Muscle of leg (tissue), 11 donors: ENCODE results near the gene ST8SIA1. TPM values are rescaled to one million over a fixed set of nuclear protein-coding genes. Genes with fewer than 3 reads are reported as not detected.

Source experiments
- DNase-seq: peaks from one replicate; pipeline ENCODE4 v3.0.0; 2013
- H3K27ac ChIP-seq: one replicate; pipeline ENCODE4 v1.5.1; 2013; ENCODE audit warnings: mild to moderate bottlenecking, low read length, control low read depth
- H3K27me3 ChIP-seq: one replicate; pipeline ENCODE4 v1.6.1; 2013; ENCODE audit warnings: low read length; ENCODE audit not compliant: control insufficient read depth, insufficient read depth
- H3K36me3 ChIP-seq: one replicate; pipeline ENCODE4 v1.6.1; 2013; ENCODE audit warnings: low read length; ENCODE audit not compliant: control insufficient read depth, insufficient read depth
- H3K4me1 ChIP-seq: one replicate; pipeline ENCODE4 v1.6.1; 2013; ENCODE audit warnings: low read length; ENCODE audit not compliant: control insufficient read depth, insufficient read depth
- H3K4me3 ChIP-seq: one replicate; pipeline ENCODE4 v1.5.1; 2013; ENCODE audit warnings: low read length, control low read depth
- H3K9me3 ChIP-seq: replicated peaks from 2 replicates; pipeline ENCODE4 v1.6.1; 2013; ENCODE audit warnings: low read depth, low read length; ENCODE audit not compliant: control insufficient read depth
- WGBS: methylation state at CpG from one replicate; pipeline ENCODE4 v1.1.5; 2013; ENCODE audit warnings: missing lambda C conversion rate; ENCODE audit not compliant: insufficient coverage; 5-methylcytosine and 5-hydroxymethylcytosine counted together
- polyA plus RNA-seq, 8 donors: library from polyadenylated mRNA; unstranded; fragments of 120-200 nt; gene quantifications; one replicate each; pipeline versions ENCODE4 v1.2.1 to v1.2.3, GENCODE V29; 2013; ENCODE audit warnings: inconsistent platforms in 1 of 8, low replicate concordance in 1 of 8; ENCODE audit not compliant: insufficient read length in 8 of 8, insufficient read depth in 1 of 8
- total RNA-seq: library from RNA; stranded (reverse); fragments of 120-200 nt; gene quantifications from one replicate; pipeline ENCODE4 v1.2.4, GENCODE V29; 2013

ST8SIA1 gene
- total and polyA plus RNA-seq, 9 donors, result 6.4 to 8.6 (median 7.4) TPM

GRCh38 chr12:22357531-22357930 lies 23.0 kb upstream of the ST8SIA1 start:
- Histone ChIP-seq H3K36me3 (no peaks in the 10 kb centered on the region), H3K4me1 (no peaks in the 10 kb centered on the region), H3K9me3 (no peaks in the 10 kb centered on the region), H3K27me3 (no peaks in the 10 kb centered on the region), H3K27ac (no peak overlapping the region), H3K4me3 (no peak overlapping the region)
- 100% methylated on average over 2 of the region's 3 CpGs for WGBS
- DNase-seq, result no peak

- H3K9me3 ChIP-seq, result no peaks in the 10 kb centered on the region
- no CpG with 5 or more reads among the region's 1 CpG for WGBS
- H3K4me1 ChIP-seq, result no peaks in the 10 kb centered on the region
These were observed 21.7 kb upstream of the ST8SIA1 start for GRCh38 chr12:22356231-22356630.

GRCh38 chr12:22355011-22355580 lies 20.6 kb upstream of the ST8SIA1 start:
- Histone ChIP-seq H3K27ac (no peak overlapping the region), H3K9me3 (no peaks in the 10 kb centered on the region), H3K4me1 (no peaks in the 10 kb centered on the region), H3K27me3 (peaks cover 2% of the 10 kb centered on the region), H3K36me3 (no peaks in the 10 kb centered on the region), H3K4me3 (no peak overlapping the region)
- no peak for DNase-seq
- no CpG with 5 or more reads among the region's 5 CpGs for WGBS

More at GRCh38 chr12:22356231-22356630, 21.7 kb upstream of the ST8SIA1 start:
- DNase-seq, result no peak
- Histone ChIP-seq H3K36me3 (no peaks in the 10 kb centered on the region), H3K4me3 (no peak overlapping the region), H3K27ac (no peak overlapping the region), H3K27me3 (no peaks in the 10 kb centered on the region)

GRCh38 chr12:22353615-22354325 lies 19.3 kb upstream of the ST8SIA1 start:
- no peak for DNase-seq
- WGBS, result 100% methylated on average over 1 of the region's 1 CpG
- no peaks in the 10 kb centered on the region for H3K36me3 ChIP-seq
- H3K4me1 ChIP-seq, result no peaks in the 10 kb centered on the region
- no peak overlapping the region for H3K27ac ChIP-seq
- H3K4me3 ChIP-seq, result no peak overlapping the region
- H3K27me3 ChIP-seq, result peaks cover 2% of the 10 kb centered on the region
- no peaks in the 10 kb centered on the region for H3K9me3 ChIP-seq

- Histone ChIP-seq H3K4me3 (no peak overlapping the region), H3K27ac (no peak overlapping the region), H3K27me3 (peaks cover 2% of the 10 kb centered on the region), H3K4me1 (no peaks in the 10 kb centered on the region), H3K9me3 (no peaks in the 10 kb centered on the region), H3K36me3 (no peaks in the 10 kb centered on the region)
- DNase-seq, result no peak
- WGBS, result 66% methylated on average over 4 of the region's 4 CpGs
These were observed 16.4 kb upstream of the ST8SIA1 start for GRCh38 chr12:22350886-22351285.

- no peak for DNase-seq
- Histone ChIP-seq H3K9me3 (no peaks in the 10 kb centered on the region), H3K4me3 (no peak overlapping the region), H3K27ac (no peak overlapping the region), H3K27me3 (peaks cover 2% of the 10 kb centered on the region), H3K4me1 (no peaks in the 10 kb centered on the region), H3K36me3 (no peaks in the 10 kb centered on the region)
- whole genome bisulfite sequencing, result 93% methylated on average over 2 of the region's 5 CpGs
These were observed 13.7 kb upstream of the ST8SIA1 start for GRCh38 chr12:22348208-22348607.

GRCh38 chr12:22340143-22340542 lies 5.6 kb upstream of the ST8SIA1 start:
- Histone ChIP-seq H3K4me3 (no peak overlapping the region), H3K27me3 (no peaks in the 10 kb centered on the region), H3K9me3 (no peaks in the 10 kb centered on the region), H3K27ac (no peak overlapping the region), H3K36me3 (no peaks in the 10 kb centered on the region), H3K4me1 (peaks cover 3% of the 10 kb centered on the region)
- no CpG with 5 or more reads among the region's 4 CpGs for WGBS
- peak; percentile 33 for DNase-seq

GRCh38 chr12:22339691-22340090 lies 5.2 kb upstream of the ST8SIA1 start:
- Histone ChIP-seq H3K27me3 (no peaks in the 10 kb centered on the region), H3K9me3 (no peaks in the 10 kb centered on the region), H3K36me3 (no peaks in the 10 kb centered on the region), H3K4me3 (no peak overlapping the region), H3K4me1 (peaks cover 3% of the 10 kb centered on the region), H3K27ac (no peak overlapping the region)
- DNase-seq, result no peak
- 84% methylated on average over 5 of the region's 9 CpGs for WGBS

GRCh38 chr12:22335794-22336166 lies 1.3 kb upstream of the ST8SIA1 start:
- H3K27ac ChIP-seq, result peak overlapping the region; percentile 83
- WGBS, result 0% methylated on average over 2 of the region's 6 CpGs
- peaks cover 8% of the 10 kb centered on the region for H3K27me3 ChIP-seq
- H3K36me3 ChIP-seq, result no peaks in the 10 kb centered on the region
- H3K4me3 ChIP-seq, result peak overlapping the region; percentile 83
- peaks cover 14% of the 10 kb centered on the region for H3K4me1 ChIP-seq
- no peak for DNase-seq
- H3K9me3 ChIP-seq, result no peaks in the 10 kb centered on the region

- peaks cover 8% of the 10 kb centered on the region for H3K27me3 ChIP-seq
- peaks cover 6% of the 10 kb centered on the region for H3K36me3 ChIP-seq
- DNase-seq, result peak; percentile 33
- peak overlapping the region; percentile 6 for H3K27ac ChIP-seq
- H3K4me3 ChIP-seq, result peak overlapping the region; percentile 83
- H3K9me3 ChIP-seq, result no peaks in the 10 kb centered on the region
- peaks cover 14% of the 10 kb centered on the region for H3K4me1 ChIP-seq
- WGBS, result 2% methylated on average over 38 of the region's 49 CpGs
These were observed 646 bp downstream of the ST8SIA1 start for GRCh38 chr12:22333713-22334409.
